ENCODE results near the gene CRIP2. TPM values are rescaled to one million over a fixed set of nuclear protein-coding genes. Genes with fewer than 3 reads are reported as not detected.

CRIP2 gene
- total RNA-seq, 1 experiment from 2014 or later, result 152 TPM

DNA sequence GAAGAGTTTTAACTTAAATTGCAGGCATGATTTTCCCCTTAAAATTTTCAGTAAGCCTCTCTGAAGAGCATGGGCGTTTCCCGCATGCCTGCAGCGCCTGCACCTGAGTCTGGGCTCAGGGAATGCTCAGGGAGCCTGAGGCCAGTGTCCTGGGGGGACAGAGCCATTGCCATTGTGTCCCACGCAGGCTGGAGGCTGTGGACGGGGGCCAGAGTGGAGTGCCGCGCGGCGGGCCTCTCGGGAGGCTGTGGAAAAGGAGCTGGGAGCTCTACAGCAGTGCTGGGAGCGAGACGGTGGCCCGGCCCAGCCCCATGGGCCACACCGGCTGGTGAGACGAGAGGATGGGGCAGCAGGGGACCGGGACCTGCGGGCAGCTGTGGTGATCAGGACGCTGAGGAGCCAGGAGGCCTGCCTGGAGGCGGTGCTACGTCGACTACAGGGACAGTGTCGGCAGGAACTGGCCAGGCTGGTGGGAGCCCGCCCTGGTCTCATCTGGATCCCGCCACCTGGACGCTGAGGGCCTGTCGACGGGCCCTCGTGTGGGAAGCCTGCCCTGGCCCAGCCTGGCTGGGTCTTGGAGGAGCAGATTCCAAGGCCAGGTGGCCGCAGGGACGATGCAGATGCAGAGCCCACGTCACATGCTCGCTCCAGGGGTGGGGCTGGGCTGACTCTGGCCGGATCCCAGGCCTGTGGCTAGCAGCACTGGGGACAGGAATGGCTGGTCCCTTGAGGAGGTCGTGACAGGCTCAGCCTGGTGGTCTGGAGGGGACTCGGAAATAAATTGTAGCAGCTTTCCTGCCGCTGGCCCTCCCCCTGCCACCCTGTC is 24.0 kb downstream of the CRIP2 start:
- no peak for DNase-seq (ENCODE audit: low read depth)

DNA sequence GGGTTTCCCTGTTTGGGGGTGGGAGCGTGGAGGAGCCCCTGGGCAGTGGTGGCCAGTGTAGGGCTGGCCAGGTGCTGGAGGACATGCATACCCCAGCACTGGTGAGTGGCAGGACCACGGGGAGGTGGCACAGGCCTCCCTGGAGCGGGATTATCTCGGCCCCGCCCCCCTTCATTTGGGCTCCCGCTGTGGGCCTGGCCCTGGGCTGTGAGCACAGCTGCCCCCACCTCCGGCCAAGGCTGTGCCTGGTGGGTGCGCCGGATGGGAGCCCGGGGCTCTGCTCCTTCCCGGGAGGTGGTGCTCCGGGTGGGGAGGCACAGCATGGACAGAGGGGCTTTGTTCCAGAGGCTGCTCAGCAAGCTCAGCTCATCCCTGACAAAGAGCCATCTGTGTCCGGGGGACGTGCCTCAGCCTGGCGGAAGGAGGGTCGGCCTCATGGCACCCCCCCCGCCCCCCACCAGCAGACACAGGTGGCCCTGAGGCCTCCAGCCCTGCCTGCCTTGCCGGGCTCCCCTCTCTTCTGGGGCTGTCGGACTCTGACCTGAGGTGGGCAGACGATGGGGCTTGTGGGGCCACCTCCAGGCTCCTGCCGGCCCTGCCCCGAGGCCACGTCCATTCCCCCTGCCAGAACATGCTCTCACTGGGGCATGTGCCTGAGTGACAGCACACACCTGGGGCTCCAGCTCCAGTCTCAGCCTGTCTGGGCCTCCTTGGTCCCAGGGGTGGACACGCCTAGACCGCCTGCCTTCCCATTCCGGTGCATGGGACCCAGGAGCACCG is 24.8 kb downstream of the CRIP2 start:
- no peak for DNase-seq (ENCODE audit: low read depth)

DNA sequence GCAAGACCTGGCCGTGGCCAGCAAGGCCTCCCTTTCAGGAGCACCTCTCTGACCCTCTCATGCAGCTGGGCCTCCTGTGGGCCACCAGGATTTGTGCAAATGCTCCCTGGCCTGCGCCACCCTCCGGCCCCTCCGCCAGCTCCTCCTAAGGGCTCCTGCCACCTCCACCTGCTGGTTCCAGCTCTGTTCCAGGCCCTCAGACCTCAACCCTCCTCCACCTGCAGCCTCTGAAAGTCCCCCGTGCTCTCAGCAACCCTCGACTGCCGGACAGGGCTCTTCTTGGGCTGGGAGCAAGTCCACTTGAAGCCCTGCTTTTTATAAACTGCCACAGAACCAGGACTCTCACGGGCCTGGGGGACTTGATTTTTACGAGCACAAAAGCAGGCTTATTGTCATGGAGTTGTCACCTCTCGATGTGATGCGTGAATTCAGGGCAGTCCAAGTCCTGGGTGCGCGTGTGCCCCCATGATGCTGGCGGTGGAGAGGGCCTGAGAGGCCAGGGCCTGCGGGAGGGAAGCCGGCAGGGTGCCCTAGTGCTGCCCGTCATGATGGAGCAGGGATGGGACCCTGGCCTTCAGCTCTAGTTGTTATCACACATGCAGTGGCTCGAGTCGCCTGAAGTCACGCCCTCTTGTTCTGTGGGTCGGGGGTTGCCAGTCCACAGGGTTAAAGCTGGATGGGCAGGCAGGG is 25.6 kb downstream of the CRIP2 start:
- DNase-seq (ENCODE audit: low read depth), result no peak

DNA sequence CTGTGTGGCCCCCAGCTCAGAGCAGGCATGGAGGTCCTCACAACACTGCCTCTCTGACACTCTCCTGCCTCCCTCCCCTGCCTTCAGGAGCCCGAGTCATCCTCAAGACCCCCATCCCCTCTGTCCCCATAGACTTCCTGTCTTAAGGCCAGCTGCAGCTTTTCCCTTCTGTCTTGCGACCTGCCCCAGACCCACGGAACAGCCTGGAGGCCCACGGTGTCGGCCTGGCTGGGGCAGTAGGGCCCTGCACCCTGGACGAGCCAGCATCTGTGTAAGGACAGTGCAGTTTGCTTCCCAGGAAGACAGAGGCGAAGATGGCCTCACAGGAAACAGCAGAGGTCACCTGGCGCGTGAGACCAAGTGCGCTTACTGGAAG is 26.1 kb downstream of the CRIP2 start:
- DNase-seq (ENCODE audit: low read depth), result no peak

DNA sequence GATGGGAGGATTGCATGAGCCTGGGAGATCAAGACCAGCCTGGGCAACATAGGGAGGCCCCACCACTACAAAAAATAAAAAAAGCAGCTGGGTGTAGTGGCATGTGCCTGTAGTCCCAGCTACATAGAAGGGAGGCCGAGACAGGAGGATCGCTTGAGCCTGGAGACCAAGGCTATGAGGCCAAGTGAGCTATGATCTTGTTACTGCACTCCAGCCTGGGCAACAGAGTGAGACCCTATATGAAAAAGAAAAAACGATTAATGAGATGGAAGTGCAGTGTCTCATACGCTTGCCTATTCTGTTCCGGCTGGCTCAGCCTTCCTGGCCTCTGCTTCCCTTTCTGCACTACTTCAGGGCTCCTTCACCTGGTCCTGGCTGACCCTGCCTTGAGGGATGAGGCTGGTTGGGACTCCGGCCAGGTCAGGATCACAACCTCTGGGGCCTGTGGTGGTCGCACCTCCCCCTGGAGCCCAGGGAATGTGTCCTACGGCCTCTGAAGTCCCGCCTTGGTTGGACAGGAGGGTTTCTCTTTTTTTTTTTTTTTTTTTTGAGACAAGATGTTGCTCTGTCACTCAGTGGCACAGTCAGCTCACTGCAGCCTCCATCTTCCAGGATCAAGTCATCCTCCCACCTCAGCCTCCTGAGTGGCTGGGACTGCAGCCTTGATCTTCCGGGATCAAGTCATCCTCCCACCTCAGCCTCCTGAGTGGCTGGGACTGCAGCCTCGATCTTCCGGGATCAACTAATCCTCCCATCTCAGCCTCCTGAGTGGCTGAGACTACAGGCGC is 27.1 kb downstream of the CRIP2 start:
- DNase-seq (ENCODE audit: low read depth), result no peak

DNA sequence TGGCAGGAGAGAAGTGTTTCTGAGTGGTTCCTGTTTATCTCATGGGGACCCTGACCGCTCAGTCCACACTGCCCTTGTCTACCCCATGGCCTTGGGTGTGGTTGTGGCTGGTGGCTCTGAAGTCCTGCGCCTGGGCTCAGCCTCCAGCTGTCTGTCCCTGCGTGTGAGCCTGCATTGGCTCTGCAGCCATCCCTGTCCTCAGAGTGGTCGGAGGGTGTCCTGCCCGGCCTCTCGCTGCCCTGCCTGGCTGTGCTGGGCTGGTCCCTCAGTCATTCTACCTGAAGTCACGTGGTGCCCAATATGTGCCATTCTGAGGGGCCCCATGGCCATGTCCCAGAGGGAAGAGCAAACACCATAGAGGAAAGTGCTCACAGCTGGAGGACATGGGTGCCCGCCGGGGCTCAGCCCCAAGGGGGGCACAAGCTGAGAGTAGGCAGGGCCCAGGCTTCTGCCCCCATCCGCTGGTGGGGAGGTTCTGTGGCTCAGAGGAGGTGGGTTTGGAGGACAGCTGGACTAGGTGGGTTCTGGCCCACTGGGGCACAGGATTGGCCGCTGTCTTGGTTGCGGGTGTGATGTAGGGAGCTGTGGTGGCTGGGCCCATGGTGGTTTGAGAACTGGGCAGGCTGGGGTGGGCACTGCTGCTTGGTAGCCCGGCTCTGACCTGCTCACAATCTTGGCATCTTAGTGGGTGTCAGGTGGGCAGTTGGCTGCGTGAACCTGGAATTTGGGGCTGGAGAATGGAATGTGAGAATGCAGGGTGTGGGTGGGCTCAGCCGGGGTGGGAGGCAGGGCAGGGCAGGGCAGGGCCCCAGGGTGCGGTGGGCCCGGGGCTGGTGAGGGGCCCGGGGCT is 28.1 kb downstream of the CRIP2 start:
- no peak for DNase-seq (ENCODE audit: low read depth)

DNA sequence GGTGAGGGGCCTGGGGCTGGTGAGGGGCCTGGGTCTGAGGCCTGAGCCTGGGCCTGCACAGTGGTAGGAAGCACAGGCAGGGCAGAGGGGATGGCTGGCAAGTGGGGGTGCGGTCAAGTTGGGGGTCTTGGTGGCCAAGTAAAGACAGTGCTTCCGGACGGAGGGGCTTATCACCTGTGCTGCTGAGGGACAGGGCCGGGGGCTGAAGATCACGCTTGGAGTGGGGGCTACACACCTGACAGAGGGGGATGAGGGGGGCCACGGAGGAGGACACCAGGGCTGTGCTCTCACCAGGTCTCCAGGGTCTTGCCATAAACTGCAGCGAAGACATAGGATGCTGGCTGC is 28.6 kb downstream of the CRIP2 start:
- no peak for DNase-seq (ENCODE audit: low read depth)

DNA sequence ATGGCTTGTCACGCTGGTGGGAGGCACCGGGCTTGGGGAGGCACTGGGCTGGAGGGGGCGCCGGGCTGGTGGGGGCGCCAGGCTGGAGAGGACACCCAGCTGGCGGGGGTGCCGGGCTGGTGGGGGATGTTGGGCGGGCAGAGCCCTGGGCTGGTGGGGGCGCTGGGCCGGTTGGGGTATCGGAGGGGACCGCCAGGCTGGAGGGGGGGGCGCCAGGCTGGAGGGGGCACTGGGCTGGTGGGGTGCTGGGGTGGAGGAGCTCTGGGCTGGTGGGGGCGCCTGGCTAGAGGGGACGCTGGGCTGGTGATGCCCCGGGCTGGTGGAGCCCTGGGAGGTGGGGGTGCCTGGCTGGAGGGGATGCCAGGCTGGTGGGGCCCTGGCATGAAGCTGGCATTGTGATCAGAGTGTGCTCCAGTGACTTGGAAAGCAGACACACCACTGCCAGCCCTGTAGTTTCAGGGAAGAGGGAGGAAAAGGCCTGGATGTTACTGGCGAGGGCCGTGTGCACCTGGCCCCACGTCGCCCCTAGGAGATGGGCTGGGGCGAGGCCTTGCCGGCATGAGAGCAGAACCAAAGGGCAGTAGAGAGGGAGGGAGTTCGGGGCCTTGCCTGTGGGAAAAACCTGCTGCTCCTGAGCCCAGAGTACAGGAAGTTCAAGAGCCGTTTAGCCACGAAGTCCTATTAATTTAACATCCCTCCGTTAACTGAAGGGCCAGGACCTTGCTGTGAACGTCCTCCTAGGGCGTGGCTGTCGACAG is 29.5 kb downstream of the CRIP2 start:
- DNase-seq (ENCODE audit: low read depth), result no peak

DNA sequence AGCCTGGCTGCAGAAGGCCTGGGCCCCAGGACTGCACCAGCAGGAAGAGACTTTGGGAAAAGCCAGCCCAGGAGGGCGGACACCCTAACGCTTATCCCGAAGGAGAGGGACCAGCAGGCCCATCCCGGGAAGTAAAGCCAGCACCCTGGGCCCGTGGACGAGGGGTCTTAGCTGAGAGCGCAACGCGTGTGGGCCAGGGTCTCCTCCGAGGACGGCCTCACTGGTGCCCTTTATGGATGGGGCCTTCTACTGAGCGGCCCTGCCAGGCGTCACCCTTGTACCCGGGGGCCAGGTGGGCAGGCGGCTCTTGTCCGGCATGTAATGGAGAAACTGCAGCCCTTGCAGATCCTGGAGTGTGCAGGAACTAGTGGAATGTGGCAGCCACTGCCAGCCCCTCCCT is 30.5 kb downstream of the CRIP2 start:
- DNase-seq (ENCODE audit: low read depth), result no peak

DNA sequence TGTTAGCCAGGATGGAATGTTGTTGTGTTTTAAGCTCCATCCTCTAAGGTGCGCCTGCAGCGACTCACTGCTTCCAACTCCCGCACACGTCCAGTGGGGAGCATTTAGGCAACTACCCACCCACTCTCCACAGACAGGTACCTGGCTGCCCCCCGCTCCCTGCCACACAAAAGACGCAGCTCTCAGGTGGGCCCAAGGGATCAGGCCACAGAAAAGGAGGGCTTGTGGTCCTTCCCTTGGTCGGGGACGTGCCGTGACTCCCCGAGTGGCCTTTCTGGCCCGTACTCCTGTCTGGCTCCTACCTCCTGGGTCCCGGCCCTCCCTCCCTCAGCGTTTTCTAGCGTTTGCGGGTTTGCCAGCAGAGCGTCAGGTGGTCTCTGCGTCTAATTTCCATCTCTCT is 32.6 kb downstream of the CRIP2 start:
- DNase-seq (ENCODE audit: low read depth), result no peak

DNA sequence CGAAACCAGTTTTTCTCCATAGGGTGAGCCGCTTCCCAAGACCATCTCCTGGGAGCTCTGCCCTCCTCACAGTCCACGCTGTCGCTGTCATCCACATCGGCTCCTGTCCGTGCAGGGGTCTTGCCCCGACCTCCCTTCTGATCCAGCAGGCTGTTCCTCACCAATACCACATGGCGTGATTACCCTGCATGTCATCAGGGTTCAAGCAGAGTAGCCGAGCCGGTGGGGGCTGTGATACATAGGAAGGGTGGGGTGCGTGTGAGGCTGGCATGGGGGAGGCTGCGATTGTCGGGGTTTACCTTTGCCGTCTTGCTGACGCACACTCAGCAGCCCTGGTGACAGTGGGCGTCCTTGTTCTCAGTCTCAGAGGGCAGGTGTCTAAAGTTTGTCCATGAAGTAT is 33.4 kb downstream of the CRIP2 start:
- DNase-seq (ENCODE audit: low read depth), result no peak

DNA sequence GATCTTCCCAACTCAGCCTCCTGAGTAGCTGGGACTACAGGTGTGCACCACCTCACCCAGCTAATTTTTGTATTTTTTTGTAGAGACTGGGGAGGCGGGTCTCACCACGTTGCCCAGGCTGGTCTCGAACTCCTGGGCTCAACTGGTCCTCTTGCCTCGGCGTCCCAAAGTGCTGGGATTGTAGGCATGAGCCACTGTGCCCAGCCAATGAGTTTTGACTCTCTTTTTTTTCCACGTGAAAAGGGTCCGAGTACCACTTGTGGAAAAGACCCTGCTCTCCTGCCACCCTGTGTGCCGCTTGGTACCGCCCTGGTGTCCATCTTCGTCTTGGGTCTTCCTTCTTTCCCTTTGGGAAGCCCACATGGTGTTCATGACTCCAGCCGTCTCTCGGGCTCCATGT is 34.0 kb downstream of the CRIP2 start:
- no peak for DNase-seq (ENCODE audit: low read depth)

DNA sequence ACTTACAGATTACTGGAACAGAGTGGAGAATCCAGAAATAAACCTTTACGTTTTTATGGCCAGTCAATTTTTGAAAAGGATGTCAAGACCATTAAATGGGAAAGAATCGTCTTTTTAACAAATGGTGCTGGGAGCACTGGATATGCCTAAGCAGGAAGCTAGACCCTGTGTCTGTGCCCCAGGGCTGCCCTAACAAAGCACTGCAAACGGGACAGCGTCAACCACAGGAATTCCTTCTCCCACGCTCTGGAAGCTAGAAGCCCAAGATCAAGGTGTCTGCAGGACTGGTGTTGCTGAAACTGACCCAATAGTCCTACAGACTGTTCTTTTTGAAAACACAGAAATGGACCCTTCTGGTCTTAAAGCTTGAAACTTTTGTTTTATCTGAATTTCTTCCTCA is 42.5 kb downstream of the CRIP2 start:
- no peak for DNase-seq (ENCODE audit: low read depth)

DNA sequence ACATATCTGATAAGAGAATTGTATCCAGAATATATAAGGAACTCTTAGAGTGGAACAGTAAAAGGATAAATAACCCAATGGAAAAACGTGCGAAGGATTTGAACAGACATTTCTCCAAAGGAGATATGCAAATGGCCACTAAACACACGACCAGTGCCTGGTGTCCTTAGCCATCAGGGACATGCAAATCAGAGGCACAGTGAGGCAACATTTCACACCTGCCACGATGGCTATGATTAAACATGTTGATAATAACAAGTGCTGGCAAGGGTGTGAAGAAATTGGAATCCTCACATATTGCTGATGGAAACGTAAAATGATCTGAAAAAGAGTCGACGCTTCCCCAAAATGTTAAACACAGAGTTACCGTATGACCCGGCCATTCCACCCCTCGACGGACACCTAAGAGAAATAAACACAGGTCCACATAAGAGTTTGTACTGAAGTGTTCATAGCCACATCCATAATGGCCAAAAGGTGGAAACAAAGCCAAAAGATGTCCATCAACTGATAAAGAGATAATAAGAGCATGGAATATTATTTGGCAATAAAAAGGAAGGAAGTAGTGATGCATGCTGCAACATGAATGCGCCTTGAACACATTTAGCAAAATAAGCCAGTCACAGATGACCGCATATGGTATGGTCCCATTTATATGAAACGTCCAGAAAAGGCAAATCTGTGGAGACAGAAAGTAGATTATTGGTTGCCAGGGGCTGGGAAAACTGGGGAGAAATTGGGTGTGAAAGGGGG is 45.5 kb downstream of the CRIP2 start:
- DNase-seq (ENCODE audit: low read depth), result no peak

DNA sequence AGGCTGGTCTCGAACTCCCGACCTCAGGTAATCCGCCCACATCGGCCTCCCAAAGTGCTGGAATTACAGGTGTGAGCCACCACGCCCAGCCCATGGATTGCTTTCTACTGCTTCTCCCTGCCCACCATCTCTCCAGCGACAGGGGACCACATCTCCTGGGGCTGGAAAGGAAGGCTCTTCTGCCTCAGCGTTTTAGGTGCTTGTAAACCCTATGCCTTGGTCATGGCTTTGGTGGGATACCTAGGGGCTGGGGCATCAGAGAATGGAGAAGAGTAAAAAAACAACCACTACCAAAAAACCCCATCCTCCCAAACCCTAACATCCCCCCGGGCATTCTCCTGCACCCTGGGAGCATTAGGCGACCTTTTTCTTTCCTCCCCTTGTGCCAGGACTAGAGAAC is 50.7 kb downstream of the CRIP2 start:
- no peak for DNase-seq (ENCODE audit: low read depth)

DNA sequence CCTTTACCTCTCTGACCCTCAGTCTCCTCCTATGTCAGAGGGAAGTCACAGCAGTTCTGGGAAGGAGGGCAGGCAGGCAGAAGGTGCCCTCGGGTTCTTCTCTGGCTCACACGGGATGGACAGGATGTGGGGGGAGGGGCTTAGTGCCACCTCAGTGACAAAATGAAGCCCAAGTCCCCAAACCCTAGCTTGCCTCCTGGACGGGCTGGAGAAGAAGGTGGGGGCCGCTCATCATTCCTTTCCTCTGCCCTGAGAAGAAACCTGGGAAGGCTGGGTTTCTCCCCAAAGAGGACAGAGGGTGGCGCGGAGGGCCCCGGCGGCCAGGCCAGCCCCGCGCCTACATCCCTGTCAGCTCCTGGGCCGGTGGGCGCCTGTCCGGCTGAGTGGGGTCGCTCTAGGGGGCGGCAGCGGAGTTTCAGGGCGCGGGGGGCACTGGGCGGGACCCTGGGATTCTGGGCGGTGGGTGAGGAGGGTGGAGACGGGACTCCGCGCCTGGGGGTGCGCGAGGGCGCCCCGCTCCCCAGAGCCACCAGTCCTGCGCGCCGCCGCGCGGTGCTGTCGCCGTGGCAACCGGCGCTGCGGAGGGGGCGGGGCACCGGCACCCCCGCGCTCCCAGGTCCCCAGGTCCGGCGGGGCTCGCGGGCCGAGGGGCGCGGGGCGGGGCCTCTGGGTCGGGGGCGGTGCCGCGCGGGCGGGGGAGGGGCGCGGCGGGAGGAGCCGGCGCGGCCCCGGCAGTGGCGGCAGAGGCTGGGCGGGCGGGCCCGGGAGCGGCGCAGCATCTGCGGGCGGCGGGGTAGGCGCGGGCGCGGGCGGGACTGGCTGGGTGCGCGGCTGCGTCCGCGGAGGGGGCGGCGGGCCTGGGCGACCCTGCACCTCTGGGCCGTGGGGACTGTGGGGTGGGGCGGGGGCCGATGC is 51.5 kb downstream of the CRIP2 start, which contains the start of gene TMEM121:
Gene TMEM121 (plus strand): TSS at position 723 of the 915 bp plus-strand sequence. CDS start 2,252 bp downstream, outside the sequence.
- DNase-seq (ENCODE audit: low read depth), result no peak

DNA sequence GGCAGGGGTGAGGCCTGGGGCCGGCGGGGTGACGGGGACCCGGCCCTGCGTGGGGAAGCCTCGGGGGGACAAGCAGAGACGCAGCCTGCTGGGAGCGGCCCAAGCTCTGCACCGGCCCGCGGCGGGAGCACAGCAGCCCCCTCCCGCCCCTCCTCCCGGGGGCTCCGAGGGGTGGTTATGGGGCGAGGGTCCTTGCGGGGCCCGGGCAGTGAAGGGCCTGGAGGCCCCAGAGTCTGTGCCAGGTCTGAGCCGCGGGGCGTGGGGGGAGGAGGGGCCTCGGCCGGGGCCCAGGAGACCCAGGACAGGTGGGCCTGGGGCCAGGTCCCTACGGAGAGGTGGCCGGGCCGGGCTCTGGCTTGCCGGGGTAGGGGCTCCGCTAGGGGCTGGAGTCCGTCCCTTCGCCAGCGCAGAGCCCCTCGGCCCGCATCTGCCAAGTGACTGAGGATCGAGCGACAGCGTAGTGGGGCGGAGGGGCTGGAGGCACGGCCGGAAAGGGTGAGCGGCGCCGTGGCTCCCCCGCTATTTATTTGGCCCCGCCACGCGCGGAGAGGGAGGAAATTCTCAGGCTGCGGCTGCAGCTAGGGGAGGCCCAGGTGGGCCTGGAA is 52.3 kb downstream of the CRIP2 start:
- DNase-seq (ENCODE audit: low read depth), result no peak

DNA sequence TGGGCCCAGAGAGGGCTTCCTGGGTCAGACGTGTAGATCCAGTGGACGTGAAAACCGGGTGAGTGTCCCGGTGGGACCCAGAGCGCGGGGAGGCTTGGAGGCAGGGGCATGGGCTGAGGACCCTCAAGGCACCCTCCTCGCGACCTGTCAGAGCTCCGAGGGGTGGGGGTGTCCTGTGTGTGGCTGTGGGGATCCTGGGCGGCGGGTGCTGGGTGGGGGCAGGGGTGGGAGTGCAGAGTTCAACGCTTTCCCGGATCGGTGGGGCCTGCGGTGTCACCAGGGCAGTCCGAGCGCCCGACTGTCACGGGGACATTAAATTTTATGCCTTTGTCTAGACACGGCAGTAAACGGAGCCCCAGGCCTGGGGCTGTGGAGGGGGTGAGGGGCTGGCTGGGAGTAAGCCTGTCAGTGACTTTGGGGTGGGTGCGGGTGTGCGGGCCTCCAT is 52.8 kb downstream of the CRIP2 start:
- no peak for DNase-seq (ENCODE audit: low read depth)
